ENCODE measurements around the gene ANKRD33B. TPM values are rescaled to one million over a fixed set of nuclear protein-coding genes. Genes with fewer than 3 reads are reported as not detected.

ANKRD33B gene
- total and polyA plus RNA-seq, 9 of the 15 experiments (the other 6 are each of a cell fraction or from before 2014, with no cell fraction given), result 0.10 to 1.7 (median 0.40) TPM

DNA sequence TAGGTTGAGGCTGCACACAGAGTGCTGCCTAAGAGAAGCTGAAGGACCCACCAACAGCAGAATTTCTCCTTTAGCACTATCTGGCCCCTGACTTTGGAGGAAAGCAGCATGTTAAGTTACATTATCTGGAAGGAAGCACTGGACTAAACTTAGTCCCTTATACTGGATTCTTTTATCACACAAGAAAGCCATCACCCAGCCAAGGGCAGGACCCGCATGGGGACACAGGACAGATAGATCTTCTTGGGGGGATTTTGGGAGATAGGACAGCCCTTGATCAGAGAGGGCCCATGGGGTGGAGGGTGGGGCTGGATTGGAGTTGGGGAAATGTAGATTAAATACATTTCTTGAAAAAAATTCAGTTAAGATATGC, 14.4 kb downstream of the ANKRD33B start:
- in situ Hi-C loops (cut with MboI), result no loop called here
- TF ChIP-seq TEAD2 (tag; IDR thresholded peaks at IDR 0.05) (no peak), ZNF133 (CRISPR knock-in tag; IDR thresholded peaks at IDR 0.05) (no peak), ZFX (CRISPR knock-in tag; IDR thresholded peaks at IDR 0.05) (0 out of 2 replicates have a peak, but pooled peaks have one; percentile 17)
- peaks cover 10 to 16% of the 10 kb centered on the region in 2 experiments; a peak in 4 of 5 replicates for H3K4me1 ChIP-seq (replicated peaks in 1 of 2; ENCODE audit: control insufficient read depth in 2 of 2, insufficient read depth in 2 of 2, low read length in 2 of 2)
- POLR2A ChIA-PET, result interaction anchor here (1.1 to 3.0 kb wide), 5 partner anchors 9 to 274 kb away, joined by 4 to 16 read pairs (median 6); no protein-coding TSS in a partner anchor
- CTCF ChIA-PET (ENCODE audit: low intra/inter-chr PET ratio), result no interaction called here
- no peaks in the 10 kb centered on the region for H3K36me3 ChIP-seq (ENCODE audit: control insufficient read depth, insufficient read depth, low read length)
- no peak overlapping the region; a peak in 1 of 4 replicates for H3K9ac ChIP-seq (ENCODE audit: insufficient read depth in 1 of 2, low read depth in 2 of 2, low read length in 2 of 2)
- ATAC-seq (peak; percentile 44), FAIRE-seq (no peak), DNase-seq (ENCODE audit: extremely low read depth in 1 of 4, low spot score in 3 of 4) (no peak)
- no peak overlapping the region for H3K4me3 ChIP-seq
- H3K27me3 ChIP-seq (ENCODE audit: control insufficient read depth in 2 of 2, insufficient read depth in 2 of 2, low read length in 2 of 2), result no peaks in the 10 kb centered on the region
- H3K27ac ChIP-seq (ENCODE audit: extremely low read depth, low read depth, low read length), result no peak overlapping the region
- BruUV-seq (replicated peaks), result no TSS peak
- no peaks in the 10 kb centered on the region for H4K20me1 ChIP-seq (replicated peaks; ENCODE audit: control insufficient read depth, insufficient read depth, low read length)
- H2AFZ ChIP-seq (ENCODE audit: low read depth, low read length), result peak overlapping the region; percentile 37; the same call in 1 of the 2 replicates
- H3K9me1 ChIP-seq (ENCODE audit: control insufficient read depth, insufficient read depth, low read length), result no peaks in the 10 kb centered on the region
- no peaks in the 10 kb centered on the region for H3K79me2 ChIP-seq (ENCODE audit: control insufficient read depth, insufficient read depth, low read length)
- WGBS (ENCODE audit: insufficient coverage, low coverage, missing lambda C conversion rate), result 35% methylated on average over 1 of the region's 1 CpG
- intact Hi-C loops (cut with micrococcal nuclease), result no loop called here
- no peak overlapping the region for H3K4me2 ChIP-seq (ENCODE audit: insufficient read depth, low read length)
- no peaks in the 10 kb centered on the region for H3K9me3 ChIP-seq (replicated peaks; ENCODE audit: control insufficient read depth, insufficient read depth, low read depth, low read length)

GRCh38 chr5:10578869-10579268, 15.0 kb downstream of the ANKRD33B start:
- Histone ChIP-seq H3K9me3 (replicated peaks; ENCODE audit: control insufficient read depth, insufficient read depth, low read depth, low read length) (no peaks in the 10 kb centered on the region), H3K4me3 (no peak overlapping the region), H3K79me2 (ENCODE audit: control insufficient read depth, insufficient read depth, low read length) (no peaks in the 10 kb centered on the region), H3K9me1 (ENCODE audit: control insufficient read depth, insufficient read depth, low read length) (no peaks in the 10 kb centered on the region), H3K36me3 (ENCODE audit: control insufficient read depth, insufficient read depth, low read length) (no peaks in the 10 kb centered on the region), H3K27ac (ENCODE audit: extremely low read depth, low read depth, low read length) (no peak overlapping the region), H3K9ac (ENCODE audit: insufficient read depth in 1 of 2, low read depth in 2 of 2, low read length in 2 of 2) (no peak overlapping the region), H3K4me2 (ENCODE audit: insufficient read depth, low read length) (no peak overlapping the region), H3K27me3 (ENCODE audit: control insufficient read depth in 2 of 2, insufficient read depth in 2 of 2, low read length in 2 of 2) (no peaks in the 10 kb centered on the region), H4K20me1 (replicated peaks; ENCODE audit: control insufficient read depth, insufficient read depth, low read length) (no peaks in the 10 kb centered on the region), H2AFZ (ENCODE audit: low read depth, low read length) (no peak overlapping the region), H3K4me1 (replicated peaks in 1 of 2; ENCODE audit: control insufficient read depth in 2 of 2, insufficient read depth in 2 of 2, low read length in 2 of 2) (peaks cover 10 to 16% of the 10 kb centered on the region in 2 experiments; a peak in 4 of 5 replicates)
- ChIA-PET POLR2A (interaction anchor here (2.0 kb wide), 1 partner anchor 23 kb away, joined by 5 read pairs; no protein-coding TSS in a partner anchor), CTCF (ENCODE audit: low intra/inter-chr PET ratio) (no interaction called here)
- FAIRE-seq (no peak), ATAC-seq (no peak), DNase-seq (ENCODE audit: extremely low read depth in 1 of 4, low spot score in 3 of 4) (no peak)
- in situ Hi-C loops (cut with MboI), result no loop called here
- no TSS peak for BruUV-seq (replicated peaks)
- WGBS (ENCODE audit: insufficient coverage, low coverage, missing lambda C conversion rate), result 88% methylated on average over 6 of the region's 6 CpGs
- intact Hi-C loops (cut with micrococcal nuclease), result no loop called here
- TF ChIP-seq ZNF23 (CRISPR knock-in tag; IDR thresholded peaks at IDR 0.05), result no peak
- TF ChIP-seq HOMEZ (CRISPR knock-in tag; IDR thresholded peaks at IDR 0.05), result no peak
- TF ChIP-seq, protein P1, sequence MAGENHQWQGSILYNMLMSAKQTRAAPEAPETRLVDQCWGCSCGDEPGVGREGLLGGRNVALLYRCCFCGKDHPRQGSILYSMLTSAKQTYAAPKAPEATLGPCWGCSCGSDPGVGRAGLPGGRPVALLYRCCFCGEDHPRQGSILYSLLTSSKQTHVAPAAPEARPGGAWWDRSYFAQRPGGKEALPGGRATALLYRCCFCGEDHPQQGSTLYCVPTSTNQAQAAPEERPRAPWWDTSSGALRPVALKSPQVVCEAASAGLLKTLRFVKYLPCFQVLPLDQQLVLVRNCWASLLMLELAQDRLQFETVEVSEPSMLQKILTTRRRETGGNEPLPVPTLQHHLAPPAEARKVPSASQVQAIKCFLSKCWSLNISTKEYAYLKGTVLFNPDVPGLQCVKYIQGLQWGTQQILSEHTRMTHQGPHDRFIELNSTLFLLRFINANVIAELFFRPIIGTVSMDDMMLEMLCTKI (IDR thresholded peaks at IDR 0.05; ENCODE audit: partially characterized antibody), result no peak
- TF ChIP-seq HINFP (tag; conservative IDR thresholded peaks at IDR 0.05; ENCODE audit: low read depth), result no peak
- no peak for TF ChIP-seq HDAC2 (IDR thresholded peaks at IDR 0.05)
- TF ChIP-seq EP400 (IDR thresholded peaks at IDR 0.05), result no peak
- TF ChIP-seq, protein P2, sequence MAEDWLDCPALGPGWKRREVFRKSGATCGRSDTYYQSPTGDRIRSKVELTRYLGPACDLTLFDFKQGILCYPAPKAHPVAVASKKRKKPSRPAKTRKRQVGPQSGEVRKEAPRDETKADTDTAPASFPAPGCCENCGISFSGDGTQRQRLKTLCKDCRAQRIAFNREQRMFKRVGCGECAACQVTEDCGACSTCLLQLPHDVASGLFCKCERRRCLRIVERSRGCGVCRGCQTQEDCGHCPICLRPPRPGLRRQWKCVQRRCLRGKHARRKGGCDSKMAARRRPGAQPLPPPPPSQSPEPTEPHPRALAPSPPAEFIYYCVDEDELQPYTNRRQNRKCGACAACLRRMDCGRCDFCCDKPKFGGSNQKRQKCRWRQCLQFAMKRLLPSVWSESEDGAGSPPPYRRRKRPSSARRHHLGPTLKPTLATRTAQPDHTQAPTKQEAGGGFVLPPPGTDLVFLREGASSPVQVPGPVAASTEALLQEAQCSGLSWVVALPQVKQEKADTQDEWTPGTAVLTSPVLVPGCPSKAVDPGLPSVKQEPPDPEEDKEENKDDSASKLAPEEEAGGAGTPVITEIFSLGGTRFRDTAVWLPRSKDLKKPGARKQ (CRISPR knock-in tag; IDR thresholded peaks at IDR 0.05), result no peak

All from K562 (cell line).